ENCODE results near the gene NACA.

- TF ChIP-seq POLR2AphosphoS5 (IDR thresholded peaks at IDR 0.05; ENCODE audit: low read depth, low read length) (peak; percentile 88), CTCF (IDR thresholded peaks at IDR 0.05) (no peak), YY1 (IDR thresholded peaks at IDR 0.05; ENCODE audit: low read depth) (0 out of 2 replicates have a peak, but pooled peaks have one; percentile 6), ZBTB33 (IDR thresholded peaks at IDR 0.05; ENCODE audit: borderline replicate concordance, low read depth) (peak; percentile 96), RFX5 (IDR thresholded peaks at IDR 0.05; ENCODE audit: low read length) (no peak), RCOR1 (IDR thresholded peaks at IDR 0.05; ENCODE audit: low read length) (no peak), MAX (IDR thresholded peaks at IDR 0.05; ENCODE audit: low read depth) (peak; percentile 97), EP300 (IDR thresholded peaks at IDR 0.05; ENCODE audit: borderline replicate concordance in 1 of 2, low read depth in 1 of 2, low read length in 1 of 2) (peak in 1 of 2 experiments; percentile 75; a peak in 2 of 4 replicates), MXI1 (IDR thresholded peaks at IDR 0.05; ENCODE audit: low read depth, low read length) (peak; percentile 89), REST (IDR thresholded peaks at IDR 0.05; ENCODE audit: low read depth, low read length) (no peak), IRF3 (IDR thresholded peaks at IDR 0.05; ENCODE audit: low read depth, low read length) (no peak), EZH2phosphoT487 (IDR thresholded peaks at IDR 0.05; ENCODE audit: borderline replicate concordance, low read depth) (no peak)
Observed at GRCh38 chr12:56688129-56688845, 36.8 kb downstream of the NACA start, which contains the start of gene PTGES3.
